Progenitor cell of endocrine pancreas (in vitro differentiated cells): ENCODE data around the gene PCP2. TPM values are rescaled to one million over a fixed set of nuclear protein-coding genes. Genes with fewer than 3 reads are reported as not detected.

ENCODE experiments used
- DNase-seq: peaks from one replicate; pipeline ENCODE4 v3.0.0; 2021; ENCODE audit warnings: low spot score; ENCODE audit not compliant: unreplicated experiment
- H3K27ac Mint-ChIP-seq: 2 replicates; pipeline ENCODE4 v1.8.0; 2021; ENCODE audit warnings: mild to moderate bottlenecking, moderate library complexity, mixed read lengths
- H3K27me3 Mint-ChIP-seq: 2 replicates; pipeline ENCODE4 v1.8.0; 2021; ENCODE audit warnings: mixed read lengths
- H3K36me3 Mint-ChIP-seq: 2 replicates; pipeline ENCODE4 v1.8.0; 2022; ENCODE audit warnings: mixed read lengths; ENCODE audit not compliant: insufficient read depth
- H3K4me1 Mint-ChIP-seq: 2 replicates; pipeline ENCODE4 v1.8.0; 2021; ENCODE audit warnings: low read depth, mixed read lengths
- H3K4me3 Mint-ChIP-seq: 2 replicates; pipeline ENCODE4 v1.8.0; 2021; ENCODE audit warnings: low read depth, mild to moderate bottlenecking, moderate library complexity, mixed read lengths
- H3K9me3 Mint-ChIP-seq: 2 replicates; pipeline ENCODE4 v1.8.0; 2021; ENCODE audit warnings: low read depth, mixed read lengths
- CTCF ChIP-seq: fragments of 200-600 bp; sonication (generic); IDR thresholded peaks from one replicate; pipeline ENCODE4 v1.5.0; 2021; ENCODE audit warnings: antibody characterized with exemption, mild to moderate bottlenecking; ENCODE audit not compliant: unreplicated experiment
- total RNA-seq: library from RNA; stranded (reverse); gene quantifications from 2 replicates; pipeline ENCODE4 v1.2.1, GENCODE V29; 2021

Gene PCP2
- total RNA-seq, 1 donor from 2014 or later = 2.0 TPM

GRCh38 chr19:7650148-7650547, 16.6 kb upstream of the PCP2 start:
- no peak for DNase-seq
- Mint-ChIP-seq H3K36me3 (peaks cover 3% of the 10 kb centered on the region), H3K4me1 (peaks cover 6% of the 10 kb centered on the region), H3K4me3 (no peak overlapping the region), H3K27me3 (peaks cover 22% of the 10 kb centered on the region), H3K9me3 (no peaks in the 10 kb centered on the region), H3K27ac (no peak overlapping the region)
- TF ChIP-seq CTCF = no peak

GRCh38 chr19:7648265-7649014, 14.9 kb upstream of the PCP2 start:
- peak overlapping the region; percentile 64 for H3K27ac Mint-ChIP-seq
- no peaks in the 10 kb centered on the region for H3K9me3 Mint-ChIP-seq
- no peak for TF ChIP-seq CTCF
- peaks cover 3% of the 10 kb centered on the region for H3K36me3 Mint-ChIP-seq
- H3K4me1 Mint-ChIP-seq = peaks cover 6% of the 10 kb centered on the region
- DNase-seq = no peak
- H3K27me3 Mint-ChIP-seq = peaks cover 14% of the 10 kb centered on the region
- H3K4me3 Mint-ChIP-seq = no peak overlapping the region

GRCh38 chr19:7647156-7647555, 13.6 kb upstream of the PCP2 start:
- peaks cover 7% of the 10 kb centered on the region for H3K27me3 Mint-ChIP-seq
- no peak for DNase-seq
- no peaks in the 10 kb centered on the region for H3K9me3 Mint-ChIP-seq
- no peak overlapping the region for H3K4me3 Mint-ChIP-seq
- no peak overlapping the region for H3K27ac Mint-ChIP-seq
- peaks cover under 1% of the 10 kb centered on the region for H3K4me1 Mint-ChIP-seq
- peaks cover 3% of the 10 kb centered on the region for H3K36me3 Mint-ChIP-seq
- TF ChIP-seq CTCF = no peak

GRCh38 chr19:7646426-7646700, 12.8 kb upstream of the PCP2 start:
- H3K36me3 Mint-ChIP-seq = peaks cover 3% of the 10 kb centered on the region
- DNase-seq = no peak
- no peak overlapping the region for H3K4me3 Mint-ChIP-seq
- no peak for TF ChIP-seq CTCF
- H3K9me3 Mint-ChIP-seq = no peaks in the 10 kb centered on the region
- peaks cover 4% of the 10 kb centered on the region for H3K27me3 Mint-ChIP-seq
- no peaks in the 10 kb centered on the region for H3K4me1 Mint-ChIP-seq
- no peak overlapping the region for H3K27ac Mint-ChIP-seq

- Mint-ChIP-seq H3K4me1 (no peaks in the 10 kb centered on the region), H3K9me3 (no peaks in the 10 kb centered on the region), H3K27me3 (peaks cover 2% of the 10 kb centered on the region), H3K4me3 (no peak overlapping the region), H3K27ac (peak overlapping the region; percentile 78), H3K36me3 (peaks cover 3% of the 10 kb centered on the region)
- no peak for TF ChIP-seq CTCF
- DNase-seq = no peak
These were observed 12.3 kb upstream of the PCP2 start for GRCh38 chr19:7645656-7646425.
